GM12874 (cell line): ENCODE measurements around the gene GRIK1.

Experiments used
- TF ChIP-seq, protein P1 (sequence below): IDR thresholded peaks from 2 replicates; pipeline ENCODE4 v1.5.1; 2011; ENCODE audit warnings: low read depth, mild to moderate bottlenecking, control low read depth, low read length, moderate library complexity; ENCODE audit not compliant: insufficient read depth

GRIK1 gene

DNA sequence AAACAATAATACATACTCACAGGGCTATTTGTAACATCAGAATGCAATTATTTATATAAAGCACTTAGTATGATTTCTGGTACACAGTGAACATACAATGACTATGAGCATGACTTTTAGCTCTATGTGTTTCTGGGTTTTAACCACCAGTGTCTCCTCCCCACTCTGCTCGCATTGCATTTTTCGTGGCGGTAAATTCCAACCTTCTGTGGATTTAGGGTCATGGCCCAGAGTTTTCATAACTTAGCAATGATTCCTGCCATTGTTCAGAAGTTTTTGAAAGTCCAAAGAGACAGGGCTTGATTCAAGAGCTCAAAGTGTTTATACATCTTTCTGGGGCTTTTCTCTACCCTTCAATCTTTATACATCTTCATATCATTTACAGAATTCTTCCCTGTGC, 449.8 kb downstream of the GRIK1 start:
- TF ChIP-seq, protein P1, sequence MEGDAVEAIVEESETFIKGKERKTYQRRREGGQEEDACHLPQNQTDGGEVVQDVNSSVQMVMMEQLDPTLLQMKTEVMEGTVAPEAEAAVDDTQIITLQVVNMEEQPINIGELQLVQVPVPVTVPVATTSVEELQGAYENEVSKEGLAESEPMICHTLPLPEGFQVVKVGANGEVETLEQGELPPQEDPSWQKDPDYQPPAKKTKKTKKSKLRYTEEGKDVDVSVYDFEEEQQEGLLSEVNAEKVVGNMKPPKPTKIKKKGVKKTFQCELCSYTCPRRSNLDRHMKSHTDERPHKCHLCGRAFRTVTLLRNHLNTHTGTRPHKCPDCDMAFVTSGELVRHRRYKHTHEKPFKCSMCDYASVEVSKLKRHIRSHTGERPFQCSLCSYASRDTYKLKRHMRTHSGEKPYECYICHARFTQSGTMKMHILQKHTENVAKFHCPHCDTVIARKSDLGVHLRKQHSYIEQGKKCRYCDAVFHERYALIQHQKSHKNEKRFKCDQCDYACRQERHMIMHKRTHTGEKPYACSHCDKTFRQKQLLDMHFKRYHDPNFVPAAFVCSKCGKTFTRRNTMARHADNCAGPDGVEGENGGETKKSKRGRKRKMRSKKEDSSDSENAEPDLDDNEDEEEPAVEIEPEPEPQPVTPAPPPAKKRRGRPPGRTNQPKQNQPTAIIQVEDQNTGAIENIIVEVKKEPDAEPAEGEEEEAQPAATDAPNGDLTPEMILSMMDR = no peak

DNA sequence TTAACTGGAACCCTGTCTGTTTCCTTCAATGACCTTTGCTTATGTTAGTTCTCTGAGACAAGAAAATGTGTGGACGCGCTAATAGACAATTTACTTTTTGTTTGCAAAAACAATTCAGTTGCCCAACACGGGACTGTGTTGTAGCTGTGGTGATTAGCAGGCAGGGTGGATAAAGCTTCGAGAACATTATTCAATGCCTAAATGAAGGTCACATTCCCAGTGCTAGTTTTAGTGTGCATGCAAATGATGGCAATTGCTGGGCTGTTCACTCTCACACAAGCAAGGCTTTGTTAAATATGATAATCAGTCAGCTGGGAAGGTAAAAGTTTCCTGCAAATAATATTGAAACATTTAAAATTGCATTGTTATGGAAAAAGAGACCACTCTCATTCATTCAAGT, 452.6 kb downstream of the GRIK1 start:
- TF ChIP-seq, protein P1 = no peak
